ENCODE results near the gene SYT7.
A peak's percentile ranks its signal among the peaks of the same experiment; 100 is the strongest.
"Not testable (repeated sequence)": the region's sequence is repeated elsewhere in the genome, so short reads cannot be mapped to it uniquely, and the experiment has no call there.

SYT7 gene

GRCh38 chr11:61581030-61581928 lies at the start of gene SYT7:
TSS of gene SYT7 (minus strand) at chr11:61581076. CDS start at chr11:61580820, 256 bp downstream.
- peak; percentile 91 for DNase-seq (ENCODE audit: low read depth)

GRCh38 chr11:61630089-61630488 lies 49.2 kb upstream of the SYT7 start:
- DNase-seq (ENCODE audit: low read depth), result no peak

GRCh38 chr11:61629082-61629833 lies 48.4 kb upstream of the SYT7 start:
- DNase-seq (ENCODE audit: low read depth), result no peak

GRCh38 chr11:61628662-61628970 lies 47.7 kb upstream of the SYT7 start:
- no peak for DNase-seq (ENCODE audit: low read depth)

GRCh38 chr11:61627850-61628661 lies 47.2 kb upstream of the SYT7 start:
- DNase-seq (ENCODE audit: low read depth), result no peak

- no peak for DNase-seq (ENCODE audit: low read depth)
Measured at GRCh38 chr11:61626580-61627380, 45.9 kb upstream of the SYT7 start.

- no peak for DNase-seq (ENCODE audit: low read depth)
Measured at GRCh38 chr11:61625525-61625924, 44.6 kb upstream of the SYT7 start.

- no peak for DNase-seq (ENCODE audit: low read depth)
Measured at GRCh38 chr11:61621917-61622585, 41.2 kb upstream of the SYT7 start.

GRCh38 chr11:61619471-61620226 lies 38.8 kb upstream of the SYT7 start:
- no peak for DNase-seq (ENCODE audit: low read depth)

GRCh38 chr11:61618978-61619377 lies 38.1 kb upstream of the SYT7 start:
- DNase-seq (ENCODE audit: low read depth), result no peak

- no peak for DNase-seq (ENCODE audit: low read depth)
Measured at GRCh38 chr11:61617515-61617914, 36.6 kb upstream of the SYT7 start.

- no peak for DNase-seq (ENCODE audit: low read depth)
Measured at GRCh38 chr11:61616434-61616833, 35.6 kb upstream of the SYT7 start.

- not testable (repeated sequence) for DNase-seq (ENCODE audit: low read depth)
Measured at GRCh38 chr11:61614782-61615181, 33.9 kb upstream of the SYT7 start.

- DNase-seq (ENCODE audit: low read depth), result no peak
Measured at GRCh38 chr11:61613870-61614269, 33.0 kb upstream of the SYT7 start.

- no peak for DNase-seq (ENCODE audit: low read depth)
Measured at GRCh38 chr11:61613051-61613450, 32.2 kb upstream of the SYT7 start.

- no peak for DNase-seq (ENCODE audit: low read depth)
Measured at GRCh38 chr11:61611309-61611708, 30.4 kb upstream of the SYT7 start.

GRCh38 chr11:61610905-61611304 lies 30.0 kb upstream of the SYT7 start:
- DNase-seq (ENCODE audit: low read depth), result no peak

GRCh38 chr11:61609980-61610366 lies 29.1 kb upstream of the SYT7 start:
- no peak for DNase-seq (ENCODE audit: low read depth)

GRCh38 chr11:61609000-61609979 lies 28.4 kb upstream of the SYT7 start:
- no peak for DNase-seq (ENCODE audit: low read depth)
